Stromal cell of bone marrow (primary cell): ENCODE data around the gene MT1M.

Source experiments
- DNase-seq: peaks from one replicate; pipeline ENCODE4 v3.0.0-alpha.2; 2012; ENCODE audit warnings: low read depth

MT1M gene

GRCh38 chr16:56628486-56629350, 3.7 kb upstream of the MT1M start:
- DNase-seq, result no peak

GRCh38 chr16:56629531-56629930, 2.9 kb upstream of the MT1M start:
- no peak for DNase-seq

GRCh38 chr16:56630134-56630533, 2.3 kb upstream of the MT1M start:
- DNase-seq, result no peak

GRCh38 chr16:56631197-56631596, 1.3 kb upstream of the MT1M start:
- DNase-seq, result no peak

GRCh38 chr16:56631832-56632155, 665 bp upstream of the MT1M start:
- DNase-seq, result no peak

- no peak for DNase-seq
These were observed 448 bp downstream of the MT1M start for GRCh38 chr16:56632848-56633365.

GRCh38 chr16:56633535-56633934, 1.1 kb downstream of the MT1M start:
- DNase-seq, result no peak

- no peak for DNase-seq
These were observed 2.4 kb downstream of the MT1M start for GRCh38 chr16:56634715-56635440.

GRCh38 chr16:56635441-56635967, 3.0 kb downstream of the MT1M start:
- DNase-seq, result no peak

- no peak for DNase-seq
These were observed 4.4 kb downstream of the MT1M start for GRCh38 chr16:56636616-56637413.

- DNase-seq, result no peak
These were observed 5.6 kb downstream of the MT1M start, which contains the start of gene MT1A for GRCh38 chr16:56637814-56638750. Gene MT1A (plus strand): TSS chr16:56638666. CDS start chr16:56638739, 73 bp downstream.

GRCh38 chr16:56639045-56639444, 6.6 kb downstream of the MT1M start:
- no peak for DNase-seq

- DNase-seq, result no peak
These were observed 7.6 kb downstream of the MT1M start for GRCh38 chr16:56640076-56640475.

GRCh38 chr16:56641166-56641565, 8.7 kb downstream of the MT1M start:
- no peak for DNase-seq

GRCh38 chr16:56643080-56643778, 10.8 kb downstream of the MT1M start:
- DNase-seq, result no peak

- DNase-seq, result no peak
These were observed 11.4 kb downstream of the MT1M start for GRCh38 chr16:56643833-56644232.

GRCh38 chr16:56645311-56645710, 12.9 kb downstream of the MT1M start:
- no peak for DNase-seq

GRCh38 chr16:56645838-56646237, 13.4 kb downstream of the MT1M start:
- no peak for DNase-seq

GRCh38 chr16:56647641-56648431, 15.4 kb downstream of the MT1M start:
- DNase-seq, result no peak
